Calu3 (cell line): ENCODE results near the gene SLC22A14. TPM values are rescaled to one million over a fixed set of nuclear protein-coding genes. Genes with fewer than 3 reads are reported as not detected.
"Not testable (repeated sequence)": the region's sequence is repeated elsewhere in the genome, so short reads cannot be mapped to it uniquely, and the experiment has no call there.

Experiments
- BruUV-seq: library from RNA; stranded (reverse); fragments of 400-500 nt; replicated peaks from 2 replicates; lab custom pipeline; 2021; lab: Mats Ljungman, UMichigan
- CTCF ChIA-PET: fragments of 300-600 bp; sonication (Branson Sonifier 250); formaldehyde crosslinking; loops from one replicate; lab custom pipeline; 2022; ENCODE audit warnings: antibody characterized with exemption; lab: Charles Lee
- DNase-seq: peaks from one replicate; pipeline ENCODE4 v3.0.0; 2022
- H3K27ac Mint-ChIP-seq: one replicate; pipeline ENCODE4 v1.8.0; 2022; ENCODE audit warnings: mixed read lengths; ENCODE audit not compliant: unreplicated experiment
- H3K27me3 Mint-ChIP-seq: one replicate; pipeline ENCODE4 v1.8.0; 2022; ENCODE audit warnings: mixed read lengths; ENCODE audit not compliant: unreplicated experiment
- H3K36me3 Mint-ChIP-seq: one replicate; pipeline ENCODE4 v1.8.0; 2022; ENCODE audit warnings: mild to moderate bottlenecking, moderate library complexity, mixed read lengths; ENCODE audit not compliant: insufficient read depth, unreplicated experiment
- H3K4me1 Mint-ChIP-seq: one replicate; pipeline ENCODE4 v1.8.0; 2022; ENCODE audit warnings: mild to moderate bottlenecking, low read depth, mixed read lengths; ENCODE audit not compliant: unreplicated experiment
- H3K4me3 Mint-ChIP-seq: one replicate; pipeline ENCODE4 v1.8.0; 2022; ENCODE audit warnings: mild to moderate bottlenecking, low read depth, moderate library complexity, mixed read lengths; ENCODE audit not compliant: unreplicated experiment
- H3K9me3 Mint-ChIP-seq: one replicate; pipeline ENCODE4 v1.8.0; 2022; ENCODE audit warnings: low read depth, mixed read lengths; ENCODE audit not compliant: unreplicated experiment
- intact Hi-C: fragments of 100-400 bp; cut with micrococcal nuclease; formaldehyde crosslinking; loops from one replicate; pipeline ENCODE4 v1.10.0; 2022; ENCODE audit not compliant: unreplicated experiment
- total RNA-seq: library from RNA; stranded (reverse); gene quantifications from 2 replicates; pipeline ENCODE4 v1.2.3, GENCODE V29; 2022
- TF ChIP-seq, protein P1 (sequence below): fragments of 200-600 bp; IDR thresholded peaks from one replicate; pipeline ENCODE4 v1.8.0; 2022; ENCODE audit warnings: antibody characterized with exemption; ENCODE audit not compliant: unreplicated experiment

SLC22A14 gene
- total RNA-seq, 1 experiment from 2014 or later = 1.8 TPM

DNA sequence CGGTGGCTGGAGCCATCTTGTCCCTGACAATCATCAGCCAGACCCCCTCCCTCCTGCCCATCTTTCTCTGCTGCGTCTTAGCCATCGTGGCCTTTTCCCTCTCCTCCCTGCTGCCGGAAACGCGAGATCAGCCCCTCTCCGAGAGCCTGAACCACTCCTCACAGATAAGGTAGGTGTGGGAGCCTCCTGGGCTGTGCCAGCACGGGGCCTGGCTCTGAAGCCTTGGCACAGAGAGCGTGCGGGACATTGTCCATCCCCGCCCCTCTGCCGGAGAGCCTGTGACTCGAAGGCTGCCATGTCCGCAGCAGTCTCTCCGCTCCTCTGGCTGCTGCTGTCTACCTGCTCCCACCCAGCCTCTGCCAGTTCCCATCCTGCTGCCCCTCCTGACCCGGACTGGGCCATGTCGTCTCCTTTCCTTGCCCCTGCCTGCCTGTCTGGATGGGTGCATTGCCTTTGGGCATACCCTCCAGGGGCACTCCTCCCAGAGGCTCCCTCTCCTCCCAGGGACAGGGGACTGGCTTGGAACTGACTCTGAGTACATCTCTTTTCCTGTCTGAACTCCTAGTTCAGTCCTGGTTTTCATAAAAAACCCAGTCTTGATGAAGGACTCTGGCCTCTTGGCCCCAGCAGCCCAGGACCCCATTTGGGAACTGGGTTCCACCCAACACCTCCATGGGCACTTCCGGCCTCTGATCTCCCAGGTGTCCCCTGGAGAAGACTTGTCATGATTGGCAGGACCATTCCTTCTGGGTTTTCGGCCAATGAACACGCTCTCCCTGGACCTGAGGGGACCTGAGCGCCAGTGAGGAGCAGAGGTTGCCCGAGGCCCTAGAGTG lies 34.5 kb downstream of the SLC22A14 start:
- no peaks in the 10 kb centered on the region for H3K27me3 Mint-ChIP-seq
- H3K4me1 Mint-ChIP-seq = no peaks in the 10 kb centered on the region
- H3K36me3 Mint-ChIP-seq = no peaks in the 10 kb centered on the region
- H3K27ac Mint-ChIP-seq = no peak overlapping the region
- intact Hi-C loops = no loop called here
- H3K4me3 Mint-ChIP-seq = no peak overlapping the region
- no peak for DNase-seq
- TF ChIP-seq, protein P1, sequence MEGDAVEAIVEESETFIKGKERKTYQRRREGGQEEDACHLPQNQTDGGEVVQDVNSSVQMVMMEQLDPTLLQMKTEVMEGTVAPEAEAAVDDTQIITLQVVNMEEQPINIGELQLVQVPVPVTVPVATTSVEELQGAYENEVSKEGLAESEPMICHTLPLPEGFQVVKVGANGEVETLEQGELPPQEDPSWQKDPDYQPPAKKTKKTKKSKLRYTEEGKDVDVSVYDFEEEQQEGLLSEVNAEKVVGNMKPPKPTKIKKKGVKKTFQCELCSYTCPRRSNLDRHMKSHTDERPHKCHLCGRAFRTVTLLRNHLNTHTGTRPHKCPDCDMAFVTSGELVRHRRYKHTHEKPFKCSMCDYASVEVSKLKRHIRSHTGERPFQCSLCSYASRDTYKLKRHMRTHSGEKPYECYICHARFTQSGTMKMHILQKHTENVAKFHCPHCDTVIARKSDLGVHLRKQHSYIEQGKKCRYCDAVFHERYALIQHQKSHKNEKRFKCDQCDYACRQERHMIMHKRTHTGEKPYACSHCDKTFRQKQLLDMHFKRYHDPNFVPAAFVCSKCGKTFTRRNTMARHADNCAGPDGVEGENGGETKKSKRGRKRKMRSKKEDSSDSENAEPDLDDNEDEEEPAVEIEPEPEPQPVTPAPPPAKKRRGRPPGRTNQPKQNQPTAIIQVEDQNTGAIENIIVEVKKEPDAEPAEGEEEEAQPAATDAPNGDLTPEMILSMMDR = no peak
- no TSS peak for BruUV-seq
- CTCF ChIA-PET = no interaction called here
- no peaks in the 10 kb centered on the region for H3K9me3 Mint-ChIP-seq

DNA sequence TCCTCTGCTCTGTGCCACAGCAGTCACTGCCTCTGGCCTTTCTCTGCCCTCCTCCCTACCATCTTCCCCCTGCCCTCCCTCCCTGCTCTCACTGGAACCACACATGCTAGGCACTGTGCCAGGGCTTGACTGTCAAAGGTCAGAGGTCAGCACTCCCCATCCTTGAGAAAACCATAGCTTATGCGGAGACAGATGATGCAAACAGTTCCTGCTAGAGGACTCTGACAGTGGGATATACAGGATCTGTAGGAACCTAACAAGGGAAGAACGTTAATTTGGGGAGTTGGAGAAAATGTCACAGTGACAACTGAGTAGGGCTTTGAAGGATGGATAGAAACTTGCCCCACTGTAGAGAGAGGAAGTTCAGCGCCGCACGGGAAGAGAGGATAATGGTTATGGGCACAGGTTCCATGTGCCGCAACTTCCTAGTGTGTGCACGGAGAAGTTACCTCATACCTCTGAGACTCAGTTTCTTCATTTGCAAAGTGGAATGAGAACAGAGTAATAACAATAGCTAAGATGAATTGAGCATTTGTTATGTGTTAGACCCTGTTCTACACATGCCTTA lies 35.2 kb downstream of the SLC22A14 start:
- no peaks in the 10 kb centered on the region for H3K27me3 Mint-ChIP-seq
- H3K4me1 Mint-ChIP-seq = no peaks in the 10 kb centered on the region
- no peak overlapping the region for H3K27ac Mint-ChIP-seq
- no peak overlapping the region for H3K4me3 Mint-ChIP-seq
- TF ChIP-seq, protein P1 = no peak
- DNase-seq = no peak
- intact Hi-C loops = no loop called here
- no peaks in the 10 kb centered on the region for H3K36me3 Mint-ChIP-seq
- no TSS peak for BruUV-seq
- CTCF ChIA-PET = no interaction called here
- no peaks in the 10 kb centered on the region for H3K9me3 Mint-ChIP-seq

DNA sequence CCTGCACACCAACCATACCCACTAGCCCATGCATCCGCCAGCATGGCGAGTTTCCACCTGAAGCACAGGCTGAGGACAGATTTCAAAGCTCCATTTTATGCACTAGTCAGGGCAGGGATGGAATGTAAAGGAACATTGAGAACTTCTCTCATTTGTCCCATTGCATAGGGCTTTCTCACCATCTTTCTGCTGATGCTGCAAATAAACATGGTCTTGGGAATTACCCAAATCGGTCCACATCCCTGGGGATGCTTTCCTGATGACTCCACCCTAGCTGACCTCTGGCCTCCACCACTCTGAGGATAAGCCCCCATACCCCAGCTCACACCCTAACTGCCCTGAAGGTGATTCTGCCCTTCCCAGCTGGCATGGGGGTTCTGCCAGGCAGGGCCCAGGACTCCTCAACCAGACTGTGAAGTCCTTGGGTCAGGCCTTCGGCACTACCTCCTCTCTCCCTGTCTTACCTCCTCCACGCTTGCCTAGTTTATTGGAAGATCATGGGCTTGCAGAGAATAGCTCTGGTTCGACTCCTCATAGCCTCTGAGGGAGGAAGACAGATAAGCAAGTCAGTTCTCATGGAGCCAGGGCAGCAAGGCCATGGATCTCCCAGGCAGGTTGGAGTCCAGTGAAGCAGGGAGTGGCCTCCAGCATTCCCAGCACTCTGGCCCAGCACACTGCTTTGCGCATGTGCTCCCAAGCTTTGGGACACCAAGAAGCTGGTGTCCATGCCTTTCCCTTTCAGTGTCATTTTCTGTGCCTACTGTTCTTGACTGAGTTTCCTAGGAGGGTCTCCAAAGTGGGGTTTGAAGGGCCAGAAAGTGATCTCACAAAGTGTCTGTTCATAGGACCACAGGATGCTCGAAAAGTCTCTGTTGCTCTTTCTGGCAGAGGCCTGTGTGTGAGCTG lies 36.9 kb downstream of the SLC22A14 start:
- H3K36me3 Mint-ChIP-seq = no peaks in the 10 kb centered on the region
- TF ChIP-seq, protein P1 = no peak
- CTCF ChIA-PET = no interaction called here
- no peak overlapping the region for H3K4me3 Mint-ChIP-seq
- no peak for DNase-seq
- no peaks in the 10 kb centered on the region for H3K4me1 Mint-ChIP-seq
- intact Hi-C loops = no loop called here
- BruUV-seq = no TSS peak
- no peaks in the 10 kb centered on the region for H3K9me3 Mint-ChIP-seq
- no peaks in the 10 kb centered on the region for H3K27me3 Mint-ChIP-seq
- H3K27ac Mint-ChIP-seq = no peak overlapping the region

DNA sequence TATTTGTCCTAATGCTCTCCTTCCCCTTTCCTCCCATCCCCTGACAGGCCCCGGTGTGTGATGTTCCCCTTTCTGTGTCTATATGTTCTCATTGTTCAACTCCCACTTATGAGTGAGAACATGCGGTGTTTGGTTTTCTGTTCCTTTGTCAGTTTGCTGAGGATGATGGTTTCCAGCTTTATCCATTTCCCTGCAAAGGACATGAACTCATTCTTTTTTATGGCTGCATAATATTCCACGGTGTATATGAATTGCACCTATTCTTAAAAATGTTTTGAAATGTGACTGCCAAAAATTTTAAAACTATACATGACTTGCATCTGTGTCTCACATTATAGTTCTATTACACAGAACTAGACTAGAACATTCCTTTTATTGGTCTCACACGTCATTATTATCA lies 38.5 kb downstream of the SLC22A14 start:
- H3K27me3 Mint-ChIP-seq, intact Hi-C loops, CTCF ChIA-PET, H3K4me3 Mint-ChIP-seq, H3K4me1 Mint-ChIP-seq, H3K36me3 Mint-ChIP-seq, H3K27ac Mint-ChIP-seq, BruUV-seq, H3K9me3 Mint-ChIP-seq, DNase-seq: not testable (repeated sequence)
